Measurements from ENCODE around the gene DAGLB. TPM values are rescaled to one million over a fixed set of nuclear protein-coding genes. Genes with fewer than 3 reads are reported as not detected.
A peak's percentile ranks its signal among the peaks of the same experiment; 100 is the strongest.

The DAGLB gene
- total and polyA plus RNA-seq, 3 donors from 2014 or later = 14.3 to 29.6 (median 18.9) TPM

DNA sequence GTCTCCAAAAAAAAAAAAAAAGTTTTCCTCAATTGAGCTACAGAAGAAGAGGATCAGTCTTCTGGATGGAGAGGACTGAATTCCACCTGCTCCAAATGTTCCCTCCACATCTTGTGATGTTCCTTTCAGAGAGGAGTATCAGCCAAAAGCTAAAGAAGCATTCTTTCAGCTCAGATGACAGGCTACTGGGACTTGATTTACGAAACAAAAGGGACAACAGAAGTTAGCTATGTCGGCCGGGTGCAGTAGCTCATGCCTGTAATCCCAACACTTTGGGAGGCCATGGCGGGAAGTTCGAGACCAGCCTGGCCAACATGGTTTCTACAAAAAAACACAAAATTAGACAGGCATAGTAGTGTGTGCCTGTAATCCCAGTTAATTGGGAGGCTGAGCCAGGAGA, 7.4 kb downstream of the DAGLB start:
- no peaks in the 10 kb centered on the region for H3K36me3 ChIP-seq (ENCODE audit: low read depth, missing control alignments)
- no peak for TF ChIP-seq POLR2A (IDR thresholded peaks at IDR 0.05)
- TF ChIP-seq, protein P1, sequence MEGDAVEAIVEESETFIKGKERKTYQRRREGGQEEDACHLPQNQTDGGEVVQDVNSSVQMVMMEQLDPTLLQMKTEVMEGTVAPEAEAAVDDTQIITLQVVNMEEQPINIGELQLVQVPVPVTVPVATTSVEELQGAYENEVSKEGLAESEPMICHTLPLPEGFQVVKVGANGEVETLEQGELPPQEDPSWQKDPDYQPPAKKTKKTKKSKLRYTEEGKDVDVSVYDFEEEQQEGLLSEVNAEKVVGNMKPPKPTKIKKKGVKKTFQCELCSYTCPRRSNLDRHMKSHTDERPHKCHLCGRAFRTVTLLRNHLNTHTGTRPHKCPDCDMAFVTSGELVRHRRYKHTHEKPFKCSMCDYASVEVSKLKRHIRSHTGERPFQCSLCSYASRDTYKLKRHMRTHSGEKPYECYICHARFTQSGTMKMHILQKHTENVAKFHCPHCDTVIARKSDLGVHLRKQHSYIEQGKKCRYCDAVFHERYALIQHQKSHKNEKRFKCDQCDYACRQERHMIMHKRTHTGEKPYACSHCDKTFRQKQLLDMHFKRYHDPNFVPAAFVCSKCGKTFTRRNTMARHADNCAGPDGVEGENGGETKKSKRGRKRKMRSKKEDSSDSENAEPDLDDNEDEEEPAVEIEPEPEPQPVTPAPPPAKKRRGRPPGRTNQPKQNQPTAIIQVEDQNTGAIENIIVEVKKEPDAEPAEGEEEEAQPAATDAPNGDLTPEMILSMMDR (IDR thresholded peaks at IDR 0.05) = no peak
- no peak overlapping the region for H3K4me3 ChIP-seq
- WGBS, 2 donors = 86 to 88% methylated on average over 5 of the region's 5 CpGs
- DNase-seq = no peak
- no peaks in the 10 kb centered on the region for H3K9me3 ChIP-seq
- H3K27ac ChIP-seq = no peak overlapping the region
- no peaks in the 10 kb centered on the region for H3K4me1 ChIP-seq
- H3K27me3 ChIP-seq = no peaks in the 10 kb centered on the region
- intact Hi-C loops (cut with DNase I; ENCODE audit: low total_unique reads) = no loop called here

DNA sequence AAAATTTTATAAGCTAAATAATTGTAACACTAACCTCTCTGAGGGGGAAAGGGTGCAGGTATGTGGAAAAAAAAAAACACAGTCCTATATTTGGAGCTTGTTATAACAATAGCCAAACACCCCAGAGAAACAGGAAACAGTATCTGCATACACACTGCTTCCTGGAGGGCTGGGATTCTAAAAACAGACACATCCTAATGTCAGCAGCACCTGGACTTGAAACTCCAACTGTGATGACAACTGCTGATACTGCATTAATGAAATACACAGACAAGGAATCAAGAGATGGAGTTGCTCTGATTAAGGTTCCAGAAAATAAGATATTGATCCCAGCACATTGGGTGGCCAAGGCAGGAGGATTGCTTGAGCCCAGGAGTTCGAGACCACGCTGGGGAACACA, 9.3 kb downstream of the DAGLB start:
- no peak for DNase-seq
- H3K4me3 ChIP-seq = no peak overlapping the region
- intact Hi-C loops (cut with DNase I; ENCODE audit: low total_unique reads) = no loop called here
- H3K27ac ChIP-seq = no peak overlapping the region
- TF ChIP-seq POLR2A (IDR thresholded peaks at IDR 0.05) = no peak
- TF ChIP-seq, protein P1 (IDR thresholded peaks at IDR 0.05) = no peak
- H3K9me3 ChIP-seq = no peaks in the 10 kb centered on the region
- H3K4me1 ChIP-seq = no peaks in the 10 kb centered on the region
- 83 to 85% methylated on average over 2 of the region's 2 CpGs for WGBS, 2 donors
- no peaks in the 10 kb centered on the region for H3K27me3 ChIP-seq
- no peaks in the 10 kb centered on the region for H3K36me3 ChIP-seq (ENCODE audit: low read depth, missing control alignments)

DNA sequence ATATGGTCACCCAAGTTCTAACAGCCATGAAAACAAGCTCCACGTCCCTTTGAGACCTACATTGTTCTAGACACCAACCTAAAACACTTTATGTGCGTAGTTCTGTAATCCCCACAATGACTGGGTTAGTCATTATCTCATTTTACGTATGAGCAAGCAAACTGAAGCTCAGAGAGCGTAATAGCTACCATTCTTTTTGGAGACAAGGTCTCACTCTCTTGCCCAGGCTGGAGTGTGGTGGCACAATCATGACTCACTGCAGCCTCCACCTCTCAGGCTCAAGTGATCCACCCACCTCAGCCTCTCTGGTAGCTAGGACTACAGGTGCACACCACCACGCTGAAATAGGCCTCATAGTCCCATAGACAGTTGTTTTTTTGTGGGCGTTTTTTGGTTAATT, 10.5 kb downstream of the DAGLB start:
- H3K9me3 ChIP-seq = no peaks in the 10 kb centered on the region
- no peak for DNase-seq
- no peaks in the 10 kb centered on the region for H3K27me3 ChIP-seq
- H3K36me3 ChIP-seq (ENCODE audit: low read depth, missing control alignments) = no peaks in the 10 kb centered on the region
- H3K27ac ChIP-seq = no peak overlapping the region
- intact Hi-C loops (cut with DNase I; ENCODE audit: low total_unique reads) = no loop called here
- H3K4me3 ChIP-seq = no peak overlapping the region
- TF ChIP-seq POLR2A (IDR thresholded peaks at IDR 0.05) = no peak
- 89 to 93% methylated on average over 6 of the region's 6 CpGs for WGBS, 2 donors
- H3K4me1 ChIP-seq = no peaks in the 10 kb centered on the region

DNA sequence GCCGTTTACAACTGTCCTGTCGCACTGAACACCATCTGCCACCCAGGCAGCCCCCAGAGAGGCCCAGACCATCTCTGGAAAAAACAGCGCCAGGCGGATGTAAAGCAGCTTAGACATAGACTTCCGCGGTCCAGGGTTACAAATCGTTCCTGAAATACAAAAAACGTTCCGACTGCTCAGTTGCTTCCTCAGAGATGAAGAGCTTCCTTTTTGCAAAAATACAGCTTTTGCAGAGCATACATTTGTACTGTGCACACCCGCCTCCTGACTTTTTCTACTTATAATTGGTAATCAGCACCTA, 11.4 kb downstream of the DAGLB start:
- peak overlapping the region in 1 of 2 donors; percentile 20 for H3K27ac ChIP-seq
- no peak overlapping the region for H3K4me3 ChIP-seq
- intact Hi-C loops (cut with DNase I; ENCODE audit: low total_unique reads) = no loop called here
- no peaks in the 10 kb centered on the region for H3K36me3 ChIP-seq (ENCODE audit: low read depth, missing control alignments)
- no peak for DNase-seq
- H3K9me3 ChIP-seq = no peaks in the 10 kb centered on the region
- no peaks in the 10 kb centered on the region for H3K4me1 ChIP-seq
- H3K27me3 ChIP-seq = no peaks in the 10 kb centered on the region
- 77 to 87% methylated on average over 10 of the region's 10 CpGs for WGBS, 2 donors
- TF ChIP-seq POLR2A (IDR thresholded peaks at IDR 0.05) = no peak
- TF ChIP-seq, protein P1 (IDR thresholded peaks at IDR 0.05) = no peak

DNA sequence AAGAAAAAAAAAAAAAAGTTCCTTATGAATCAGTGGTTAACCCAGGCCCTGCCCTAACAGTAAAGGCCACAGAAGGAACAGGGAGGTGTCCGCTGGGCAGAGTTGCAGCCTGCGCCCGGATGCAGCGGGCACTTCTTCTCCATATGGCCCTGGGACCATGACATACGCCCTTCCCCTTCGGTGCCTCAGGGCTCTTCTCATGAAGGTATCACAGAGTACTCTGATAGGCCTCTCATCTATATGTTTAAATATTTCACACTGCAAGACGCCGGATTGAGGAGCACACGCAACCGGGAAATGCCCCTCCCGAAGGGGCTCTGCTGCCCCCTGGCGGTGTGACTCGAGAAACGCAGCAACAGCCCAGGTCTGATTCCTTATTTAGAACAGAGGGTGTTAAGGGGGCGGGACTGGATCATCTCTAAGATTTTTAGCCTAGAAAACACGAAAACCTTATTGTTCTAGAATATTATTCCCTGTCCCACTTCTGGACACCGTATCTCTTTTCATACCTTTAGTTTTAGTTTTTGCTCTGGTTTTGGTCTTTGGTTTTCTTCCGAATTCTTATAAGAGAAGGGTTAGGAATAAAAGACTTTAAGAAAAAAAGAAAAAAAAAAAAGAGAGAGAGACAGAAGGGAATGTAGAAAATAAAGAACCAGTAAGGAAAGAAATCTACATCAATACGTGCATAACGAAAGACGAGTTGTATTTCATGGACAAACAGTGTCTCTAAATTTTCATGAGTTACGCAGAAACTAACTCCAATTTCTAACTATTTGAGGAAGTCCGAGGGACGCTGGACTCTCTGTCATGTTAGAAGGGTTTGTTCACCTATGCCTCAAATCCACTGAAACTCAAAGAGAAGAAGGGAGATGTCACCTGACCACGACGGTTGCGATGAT, 12.0 kb downstream of the DAGLB start:
- Histone ChIP-seq H3K36me3 (ENCODE audit: low read depth, missing control alignments) (no peaks in the 10 kb centered on the region), H3K9me3 (no peaks in the 10 kb centered on the region), H3K4me1 (no peaks in the 10 kb centered on the region), H3K27me3 (no peaks in the 10 kb centered on the region), H3K4me3 (no peak overlapping the region), H3K27ac (peak overlapping the region in 1 of 2 donors; percentile 41)
- peak; percentile 79 for DNase-seq
- TF ChIP-seq, protein P1 (IDR thresholded peaks at IDR 0.05) = peak; percentile 77 to 92 (median 79)
- TF ChIP-seq POLR2A (IDR thresholded peaks at IDR 0.05) = no peak
- intact Hi-C loops (cut with DNase I; ENCODE audit: low total_unique reads) = no loop called here
- WGBS, 2 donors = 53% methylated on average over 27 of the region's 27 CpGs

All from testis (tissue), 3 donors.